SK-N-SH treated with all-trans-retinoic acid at 6 μM for 48 hours (cell line): ENCODE data around the gene ACOD1.
"Not testable (repeated sequence)": the region's sequence is repeated elsewhere in the genome, so short reads cannot be mapped to it uniquely, and the experiment has no call there.

ENCODE experiments used
- ATAC-seq: fragments of 200-7000 bp; cut with Tn5 transposase; 3 replicates; pipeline ENCODE4 v1.9.1; 2020; ENCODE audit warnings: mild to moderate bottlenecking, moderate library complexity
- ARNTL ChIP-seq: fragments of 450-650 bp; formaldehyde crosslinking; IDR thresholded peaks from 2 replicates; pipeline ENCODE4 v1.5.0; 2020; ENCODE audit warnings: low read depth, mild to moderate bottlenecking, moderate library complexity, borderline replicate concordance
- BACH2 ChIP-seq: fragments of 250-450 bp; sonication (Bioruptor Pico); IDR thresholded peaks from 2 replicates; pipeline ENCODE4 v1.9.0; 2021; ENCODE audit warnings: mild to moderate bottlenecking, borderline replicate concordance
- CREB5 ChIP-seq: fragments of 250-450 bp; sonication (Bioruptor Pico); IDR thresholded peaks from 2 replicates; pipeline ENCODE4 v1.5.1; 2020; ENCODE audit warnings: low read depth, mild to moderate bottlenecking, moderate library complexity
- CSDC2 ChIP-seq: fragments of 250-450 bp; sonication (Bioruptor Pico); IDR thresholded peaks from 2 replicates; pipeline ENCODE4 v1.5.0; 2020; ENCODE audit warnings: mild to moderate bottlenecking, moderate library complexity
- ESRRG ChIP-seq: fragments of 250-450 bp; sonication (Bioruptor Pico); IDR thresholded peaks from 2 replicates; pipeline ENCODE4 v1.6.1; 2021; ENCODE audit warnings: mild to moderate bottlenecking
- GLIS3 ChIP-seq: fragments of 250-450 bp; sonication (Bioruptor Pico); IDR thresholded peaks from 2 replicates; pipeline ENCODE4 v1.5.0; 2020; ENCODE audit warnings: mild to moderate bottlenecking, moderate library complexity
- ISL1 ChIP-seq: fragments of 250-450 bp; sonication (Bioruptor Pico); IDR thresholded peaks from 2 replicates; pipeline ENCODE4 v2.1.2; 2022; ENCODE audit warnings: mild to moderate bottlenecking, moderate library complexity
- OSR1 ChIP-seq: fragments of 250-450 bp; sonication (Bioruptor Pico); IDR thresholded peaks from 2 replicates; pipeline ENCODE4 v1.8.0; 2022; ENCODE audit warnings: moderate library complexity, mild to moderate bottlenecking, inconsistent platforms
- POU6F1 ChIP-seq: fragments of 250-450 bp; sonication (Bioruptor Pico); IDR thresholded peaks from 2 replicates; pipeline ENCODE4 v1.8.0; 2021; ENCODE audit warnings: low read depth, mild to moderate bottlenecking, moderate library complexity, borderline replicate concordance
- PPARA ChIP-seq: fragments of 250-450 bp; sonication (Bioruptor Pico); IDR thresholded peaks from 2 replicates; pipeline ENCODE4 v1.5.0; 2020; ENCODE audit warnings: mild to moderate bottlenecking, borderline replicate concordance
- RARB ChIP-seq: fragments of 250-450 bp; sonication (Bioruptor Pico); IDR thresholded peaks from 2 replicates; pipeline ENCODE4 v1.8.0; 2021; ENCODE audit warnings: mild to moderate bottlenecking, moderate library complexity
- TCF4 ChIP-seq: fragments of 250-450 bp; sonication (Bioruptor Pico); IDR thresholded peaks from 2 replicates; pipeline ENCODE4 v1.8.0; 2021; ENCODE audit warnings: mild to moderate bottlenecking, moderate library complexity, borderline replicate concordance
- TOX ChIP-seq: fragments of 250-450 bp; sonication (Bioruptor Pico); IDR thresholded peaks from 2 replicates; pipeline ENCODE4 v1.8.0; 2021; ENCODE audit warnings: mild to moderate bottlenecking, moderate library complexity, borderline replicate concordance
- ZC3H10 ChIP-seq: fragments of 250-450 bp; sonication (Bioruptor Pico); IDR thresholded peaks from 2 replicates; pipeline ENCODE4 v1.5.1; 2021; ENCODE audit warnings: mild to moderate bottlenecking, moderate library complexity
- ZFP3 ChIP-seq: fragments of 250-450 bp; sonication (Bioruptor Pico); IDR thresholded peaks from 2 replicates; pipeline ENCODE4 v1.5.0; 2020; ENCODE audit warnings: mild to moderate bottlenecking, moderate library complexity
- ZFP30 ChIP-seq: fragments of 450-650 bp; formaldehyde crosslinking; IDR thresholded peaks from 2 replicates; pipeline ENCODE4 v1.5.0; 2022; ENCODE audit warnings: mild to moderate bottlenecking, moderate library complexity
- ZNF565 ChIP-seq: fragments of 450-650 bp; formaldehyde crosslinking; conservative IDR thresholded peaks from 2 replicates; pipeline ENCODE4 v1.5.0; 2020; ENCODE audit warnings: low read depth, mild to moderate bottlenecking, moderate library complexity
- ZNF70 ChIP-seq: fragments of 450-650 bp; formaldehyde crosslinking; IDR thresholded peaks from 2 replicates; pipeline ENCODE4 v1.5.0; 2020; ENCODE audit warnings: mild to moderate bottlenecking, moderate library complexity
- ZNF8 ChIP-seq: fragments of 450-650 bp; formaldehyde crosslinking; IDR thresholded peaks from 2 replicates; pipeline ENCODE4 v1.5.0; 2020; ENCODE audit warnings: mild to moderate bottlenecking, moderate library complexity
- TF ChIP-seq, protein P1 (sequence below): fragments of 250-450 bp; sonication (Bioruptor Pico); IDR thresholded peaks from 2 replicates; pipeline ENCODE4 v1.8.0; 2020; ENCODE audit warnings: mild to moderate bottlenecking, moderate library complexity, borderline replicate concordance
- TF ChIP-seq, protein P2 (sequence below): fragments of 250-450 bp; sonication (Bioruptor Pico); IDR thresholded peaks from 2 replicates; pipeline ENCODE4 v1.5.0; 2020; ENCODE audit warnings: mild to moderate bottlenecking, moderate library complexity

ACOD1 gene

DNA sequence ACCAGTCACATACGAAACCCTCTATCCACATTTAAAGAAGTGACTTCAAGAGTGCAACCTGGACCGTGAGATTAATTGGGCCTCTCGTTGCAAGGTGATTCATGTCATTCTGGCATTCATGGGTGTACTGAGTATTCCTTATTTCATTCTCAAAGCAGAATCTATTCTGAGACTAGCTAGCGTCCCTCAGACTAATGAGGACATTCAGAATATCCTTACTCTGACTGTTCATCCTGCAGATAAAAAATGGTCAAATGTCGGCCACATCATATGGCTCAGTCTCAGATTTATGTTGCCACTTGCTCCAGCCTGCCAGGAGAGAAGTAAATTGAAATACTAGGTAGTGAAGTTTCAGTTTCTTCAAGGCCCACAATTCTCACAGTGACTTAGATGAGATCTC, 7.3 kb downstream of the ACOD1 start:
- TF ChIP-seq TOX: no peak
- TF ChIP-seq OSR1 (CRISPR knock-in tag): no peak
- no peak for TF ChIP-seq GLIS3 (CRISPR knock-in tag)
- TF ChIP-seq POU6F1 (CRISPR knock-in tag): no peak
- no peak for TF ChIP-seq PPARA
- no peak for TF ChIP-seq RARB (CRISPR knock-in tag)
- no peak for TF ChIP-seq ZFP3 (CRISPR knock-in tag)
- no peak for TF ChIP-seq ESRRG
- no peak for TF ChIP-seq ARNTL (CRISPR knock-in tag)
- TF ChIP-seq, protein P1, sequence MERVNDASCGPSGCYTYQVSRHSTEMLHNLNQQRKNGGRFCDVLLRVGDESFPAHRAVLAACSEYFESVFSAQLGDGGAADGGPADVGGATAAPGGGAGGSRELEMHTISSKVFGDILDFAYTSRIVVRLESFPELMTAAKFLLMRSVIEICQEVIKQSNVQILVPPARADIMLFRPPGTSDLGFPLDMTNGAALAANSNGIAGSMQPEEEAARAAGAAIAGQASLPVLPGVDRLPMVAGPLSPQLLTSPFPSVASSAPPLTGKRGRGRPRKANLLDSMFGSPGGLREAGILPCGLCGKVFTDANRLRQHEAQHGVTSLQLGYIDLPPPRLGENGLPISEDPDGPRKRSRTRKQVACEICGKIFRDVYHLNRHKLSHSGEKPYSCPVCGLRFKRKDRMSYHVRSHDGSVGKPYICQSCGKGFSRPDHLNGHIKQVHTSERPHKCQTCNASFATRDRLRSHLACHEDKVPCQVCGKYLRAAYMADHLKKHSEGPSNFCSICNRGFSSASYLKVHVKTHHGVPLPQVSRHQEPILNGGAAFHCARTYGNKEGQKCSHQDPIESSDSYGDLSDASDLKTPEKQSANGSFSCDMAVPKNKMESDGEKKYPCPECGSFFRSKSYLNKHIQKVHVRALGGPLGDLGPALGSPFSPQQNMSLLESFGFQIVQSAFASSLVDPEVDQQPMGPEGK: no peak
- no peak for TF ChIP-seq TCF4 (CRISPR knock-in tag)
- TF ChIP-seq ZNF70 (CRISPR knock-in tag): no peak
- no peak for TF ChIP-seq ISL1 (CRISPR knock-in tag)
- TF ChIP-seq BACH2 (CRISPR knock-in tag): no peak
- TF ChIP-seq ZFP30 (CRISPR knock-in tag): no peak
- no peak for TF ChIP-seq CSDC2 (CRISPR knock-in tag)
- TF ChIP-seq ZNF565 (CRISPR knock-in tag): no peak
- no peak for TF ChIP-seq ZC3H10
- ATAC-seq: no peak

DNA sequence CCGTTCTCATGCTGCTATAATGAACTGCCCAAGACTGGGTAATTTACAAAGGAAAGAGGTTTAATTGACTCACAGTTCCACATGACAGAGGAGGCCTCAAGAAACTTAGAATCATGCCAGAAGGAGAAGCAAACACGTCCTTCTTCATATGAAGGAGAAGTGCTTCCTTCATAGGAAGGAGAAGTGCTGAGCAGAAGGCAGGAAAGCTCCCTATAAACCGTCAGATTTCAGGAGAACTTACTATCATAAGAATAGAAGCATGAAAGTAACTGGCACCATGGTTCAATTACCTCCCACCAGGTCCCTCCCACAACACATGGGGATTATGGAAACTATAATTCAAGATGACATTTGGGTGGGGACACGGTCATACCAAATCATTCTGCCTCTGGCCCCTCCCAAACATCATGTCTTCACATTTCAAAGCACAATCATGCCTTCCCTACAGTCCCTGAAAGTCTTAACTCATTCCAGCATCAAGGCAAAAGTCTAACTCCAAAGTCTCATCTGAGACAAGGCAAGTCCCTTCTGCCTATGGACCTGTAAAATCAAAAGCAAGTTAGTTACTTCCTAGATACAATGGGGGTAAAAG, 10.6 kb downstream of the ACOD1 start:
- TF ChIP-seq RARB (CRISPR knock-in tag) (no peak), ESRRG (no peak), TCF4 (CRISPR knock-in tag) (no peak)
- ATAC-seq: no peak

DNA sequence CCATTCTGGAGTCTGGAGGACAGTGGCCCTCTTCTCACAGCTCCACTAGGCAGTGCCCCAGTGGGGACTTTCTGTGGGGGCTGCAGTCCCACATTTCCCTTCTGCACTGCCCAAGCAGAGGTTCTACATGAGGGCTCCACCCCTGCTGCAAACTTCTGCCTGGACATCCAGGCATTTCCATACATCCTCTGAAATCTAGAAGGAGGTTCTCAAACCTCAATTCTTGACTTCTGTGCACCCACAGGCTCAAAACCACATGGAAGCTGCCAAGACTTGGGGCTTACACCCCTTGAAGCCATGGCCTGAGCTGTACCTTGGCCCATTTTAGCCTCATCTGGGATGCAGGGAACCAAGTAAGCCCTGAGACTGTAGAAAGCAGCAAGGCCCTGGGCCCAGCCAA, 11.4 kb downstream of the ACOD1 start:
- not testable (repeated sequence) for ATAC-seq

- ATAC-seq: peak; percentile 66
- no peak for TF ChIP-seq ARNTL (CRISPR knock-in tag)
- TF ChIP-seq, protein P2, sequence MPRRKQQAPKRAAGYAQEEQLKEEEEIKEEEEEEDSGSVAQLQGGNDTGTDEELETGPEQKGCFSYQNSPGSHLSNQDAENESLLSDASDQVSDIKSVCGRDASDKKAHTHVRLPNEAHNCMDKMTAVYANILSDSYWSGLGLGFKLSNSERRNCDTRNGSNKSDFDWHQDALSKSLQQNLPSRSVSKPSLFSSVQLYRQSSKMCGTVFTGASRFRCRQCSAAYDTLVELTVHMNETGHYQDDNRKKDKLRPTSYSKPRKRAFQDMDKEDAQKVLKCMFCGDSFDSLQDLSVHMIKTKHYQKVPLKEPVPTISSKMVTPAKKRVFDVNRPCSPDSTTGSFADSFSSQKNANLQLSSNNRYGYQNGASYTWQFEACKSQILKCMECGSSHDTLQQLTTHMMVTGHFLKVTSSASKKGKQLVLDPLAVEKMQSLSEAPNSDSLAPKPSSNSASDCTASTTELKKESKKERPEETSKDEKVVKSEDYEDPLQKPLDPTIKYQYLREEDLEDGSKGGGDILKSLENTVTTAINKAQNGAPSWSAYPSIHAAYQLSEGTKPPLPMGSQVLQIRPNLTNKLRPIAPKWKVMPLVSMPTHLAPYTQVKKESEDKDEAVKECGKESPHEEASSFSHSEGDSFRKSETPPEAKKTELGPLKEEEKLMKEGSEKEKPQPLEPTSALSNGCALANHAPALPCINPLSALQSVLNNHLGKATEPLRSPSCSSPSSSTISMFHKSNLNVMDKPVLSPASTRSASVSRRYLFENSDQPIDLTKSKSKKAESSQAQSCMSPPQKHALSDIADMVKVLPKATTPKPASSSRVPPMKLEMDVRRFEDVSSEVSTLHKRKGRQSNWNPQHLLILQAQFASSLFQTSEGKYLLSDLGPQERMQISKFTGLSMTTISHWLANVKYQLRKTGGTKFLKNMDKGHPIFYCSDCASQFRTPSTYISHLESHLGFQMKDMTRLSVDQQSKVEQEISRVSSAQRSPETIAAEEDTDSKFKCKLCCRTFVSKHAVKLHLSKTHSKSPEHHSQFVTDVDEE (CRISPR knock-in tag): no peak
- TF ChIP-seq ZNF8 (CRISPR knock-in tag): no peak
- no peak for TF ChIP-seq CREB5
- no peak for TF ChIP-seq TCF4 (CRISPR knock-in tag)
- no peak for TF ChIP-seq ZC3H10
- no peak for TF ChIP-seq ZFP30 (CRISPR knock-in tag)
- no peak for TF ChIP-seq CSDC2 (CRISPR knock-in tag)
These were observed 17.6 kb downstream of the ACOD1 start for GRCh38 chr13:76965759-76966421.
